ENCODE data around the gene AGBL4.
A peak's percentile ranks its signal among the peaks of the same experiment; 100 is the strongest.

Gene AGBL4

GRCh38 chr1:49686107-49686506, 337.6 kb downstream of the AGBL4 start:
- no peak for DNase-seq

GRCh38 chr1:49677706-49678105, 346.0 kb downstream of the AGBL4 start:
- no peak for DNase-seq

GRCh38 chr1:49651136-49651535, 372.6 kb downstream of the AGBL4 start:
- no peak for DNase-seq

GRCh38 chr1:49630156-49630555, 393.6 kb downstream of the AGBL4 start:
- peak; percentile 5 for DNase-seq

GRCh38 chr1:49627781-49628180, 396.0 kb downstream of the AGBL4 start:
- DNase-seq: no peak

- DNase-seq: no peak
Measured at GRCh38 chr1:49626472-49626871, 397.3 kb downstream of the AGBL4 start.

- DNase-seq: no peak
Measured at GRCh38 chr1:49622877-49623276, 400.9 kb downstream of the AGBL4 start.

- DNase-seq: no peak
Measured at GRCh38 chr1:49606082-49606481, 417.7 kb downstream of the AGBL4 start.

- no peak for DNase-seq
Measured at GRCh38 chr1:49597436-49597835, 426.3 kb downstream of the AGBL4 start.

GRCh38 chr1:49576327-49576901, 447.3 kb downstream of the AGBL4 start:
- DNase-seq: no peak

- DNase-seq: no peak
Measured at GRCh38 chr1:49556676-49557234, 467.0 kb downstream of the AGBL4 start.

- DNase-seq: no peak
Measured at GRCh38 chr1:49552101-49552500, 471.7 kb downstream of the AGBL4 start.

GRCh38 chr1:49544615-49545014, 479.1 kb downstream of the AGBL4 start:
- no peak for DNase-seq

GRCh38 chr1:49541096-49541752, 482.5 kb downstream of the AGBL4 start:
- no peak for DNase-seq

GRCh38 chr1:49527606-49528305, 496.0 kb downstream of the AGBL4 start:
- DNase-seq: no peak

GRCh38 chr1:49526672-49527071, 497.1 kb downstream of the AGBL4 start:
- DNase-seq: no peak

GRCh38 chr1:49523764-49524163, 500.0 kb downstream of the AGBL4 start:
- no peak for DNase-seq

GRCh38 chr1:49466961-49467360, 556.8 kb downstream of the AGBL4 start:
- DNase-seq: peak; percentile 26

- DNase-seq: no peak
Measured at GRCh38 chr1:49465486-49466185, 558.1 kb downstream of the AGBL4 start.

GRCh38 chr1:49448200-49448599, 575.6 kb downstream of the AGBL4 start:
- DNase-seq: no peak

- no peak for DNase-seq
Measured at GRCh38 chr1:49436865-49437264, 586.9 kb downstream of the AGBL4 start.

- DNase-seq: peak; percentile 69
Measured at GRCh38 chr1:49435291-49435690, 588.5 kb downstream of the AGBL4 start.

- DNase-seq: no peak
Measured at GRCh38 chr1:49424782-49425181, 599.0 kb downstream of the AGBL4 start.

Data from NCI-H510A treated with DMSO at 0.1 percent for 48 hours (cell line).